ENCODE results near the gene AHSP.
"Not testable (repeated sequence)": the region's sequence is repeated elsewhere in the genome, so short reads cannot be mapped to it uniquely, and the experiment has no call there.

The AHSP gene

DNA sequence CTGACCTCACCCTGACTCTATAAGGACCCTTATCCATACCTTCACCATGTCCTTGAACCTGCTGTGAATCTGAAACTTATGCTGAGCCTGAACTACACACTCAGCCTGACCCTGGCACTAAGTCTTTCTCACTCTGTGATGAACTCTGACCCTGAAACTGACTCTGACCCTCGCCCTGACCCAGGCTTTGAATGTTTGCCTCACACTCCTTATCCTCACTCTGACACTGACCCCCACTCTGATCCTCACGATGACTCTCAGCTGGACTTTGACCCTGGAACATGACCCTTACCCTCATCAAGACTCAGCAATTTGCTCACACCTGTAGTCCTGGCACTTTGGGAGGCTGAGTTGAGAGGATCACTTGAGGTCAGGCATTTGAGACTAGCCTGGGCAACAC lies 4.4 kb downstream of the AHSP start:
- DNase-seq = no peak

DNA sequence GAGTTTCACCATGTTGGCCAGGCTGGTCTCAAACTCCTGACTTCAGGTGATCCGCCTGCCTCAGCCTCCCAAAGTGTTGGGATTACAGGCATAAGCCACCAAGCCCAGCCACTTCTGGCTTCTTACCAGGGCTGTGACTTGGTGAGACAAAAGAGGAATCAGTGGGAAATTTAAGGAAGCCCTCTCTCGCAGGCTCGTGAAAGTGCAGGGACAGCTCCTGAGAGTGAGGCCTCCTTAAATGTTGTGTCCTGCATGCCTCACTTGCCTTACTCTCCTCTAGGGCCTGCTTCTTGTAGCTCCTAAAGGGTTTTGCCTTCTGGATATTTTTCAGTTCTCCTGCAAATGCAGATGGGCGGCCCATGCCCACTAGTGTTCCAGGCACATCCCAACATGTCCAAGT lies 5.2 kb downstream of the AHSP start:
- no peak for DNase-seq

DNA sequence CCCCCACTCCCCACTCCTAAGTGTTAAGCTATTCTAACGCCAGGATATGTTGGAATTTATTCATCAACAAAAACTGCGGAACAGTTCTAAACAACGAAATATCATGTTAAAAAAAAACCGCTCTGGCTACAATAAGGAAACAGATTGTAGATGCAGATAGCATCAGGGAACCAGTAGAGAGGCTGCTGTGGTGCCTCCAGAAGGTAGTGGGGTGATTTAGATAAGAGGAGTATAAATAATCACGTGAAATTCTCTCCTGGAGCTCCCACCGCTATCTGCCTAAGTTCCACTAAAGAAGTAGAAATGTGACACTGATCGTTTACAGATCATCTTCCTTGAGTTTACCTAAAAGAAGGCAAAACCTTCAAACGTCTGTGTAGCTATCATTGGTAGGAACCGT lies 8.0 kb downstream of the AHSP start:
- DNase-seq = no peak

DNA sequence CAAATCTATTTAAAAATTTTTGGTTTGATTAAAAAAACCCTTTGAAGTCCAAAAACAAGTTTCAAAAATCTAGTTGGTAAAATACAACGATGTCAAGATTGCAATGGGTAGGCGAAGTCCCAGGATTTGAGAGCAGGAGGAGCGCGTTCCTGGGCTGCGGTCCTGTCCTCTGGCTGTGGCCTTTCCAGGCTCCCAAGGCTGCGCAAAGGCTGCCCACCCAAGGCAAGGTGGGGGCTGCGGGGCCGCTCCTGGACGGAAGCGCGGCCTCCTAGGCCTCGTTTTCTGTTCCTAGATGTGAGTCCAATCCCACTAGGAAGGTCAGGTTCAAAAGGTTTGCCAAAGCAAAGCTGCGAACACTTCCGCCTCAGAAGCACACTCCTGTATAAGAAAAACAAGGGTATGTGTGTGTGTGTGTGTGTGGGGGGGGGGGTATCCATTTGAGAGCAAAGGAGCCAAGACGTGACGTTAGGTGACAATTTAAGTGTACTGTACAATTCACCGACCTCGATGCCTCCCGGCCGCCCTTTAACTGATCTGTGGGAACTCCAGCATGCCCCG lies 9.2 kb downstream of the AHSP start:
- no peak for DNase-seq

DNA sequence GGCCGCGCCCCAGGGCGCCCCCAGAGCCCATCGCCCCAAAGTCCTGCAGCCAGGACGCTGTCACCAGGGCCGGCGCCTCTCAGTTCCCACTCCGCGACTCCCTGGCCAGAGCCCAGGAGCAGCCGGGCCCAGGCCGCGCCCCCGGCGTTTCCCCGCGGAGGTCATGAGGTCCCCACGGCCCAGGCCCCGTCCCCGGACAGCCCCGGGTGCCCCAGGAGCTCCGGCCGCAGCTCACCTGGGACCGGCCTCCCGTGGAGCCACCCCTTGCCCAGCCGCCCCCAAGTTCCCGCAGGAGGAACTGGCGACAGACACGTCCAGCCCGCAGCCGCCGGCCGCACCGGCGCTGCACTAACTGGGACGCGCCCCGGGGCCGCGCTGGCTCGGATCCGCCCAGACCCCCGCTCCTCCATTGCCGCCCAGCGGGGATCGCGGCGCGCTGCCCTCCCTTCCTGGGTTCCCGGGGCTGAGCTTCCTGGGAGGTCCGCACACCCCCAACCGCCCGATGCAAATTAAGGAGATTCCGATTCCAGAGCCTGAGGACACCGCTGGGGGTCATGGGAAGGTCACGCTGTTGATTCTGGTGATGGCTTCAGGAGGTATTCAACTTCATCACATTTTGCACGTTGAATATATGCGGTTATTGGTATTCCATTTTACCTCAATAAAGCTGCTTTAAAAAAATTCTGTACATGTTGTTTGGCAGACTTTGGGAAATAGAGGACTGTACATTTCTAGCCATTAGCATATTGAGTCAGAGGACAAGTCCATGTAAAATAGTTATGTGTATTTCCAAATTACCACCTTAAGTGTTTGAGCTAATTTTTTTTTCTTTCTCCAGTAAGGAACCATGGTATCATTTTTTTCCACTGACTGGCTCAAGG lies 9.9 kb downstream of the AHSP start:
- no peak for DNase-seq

DNA sequence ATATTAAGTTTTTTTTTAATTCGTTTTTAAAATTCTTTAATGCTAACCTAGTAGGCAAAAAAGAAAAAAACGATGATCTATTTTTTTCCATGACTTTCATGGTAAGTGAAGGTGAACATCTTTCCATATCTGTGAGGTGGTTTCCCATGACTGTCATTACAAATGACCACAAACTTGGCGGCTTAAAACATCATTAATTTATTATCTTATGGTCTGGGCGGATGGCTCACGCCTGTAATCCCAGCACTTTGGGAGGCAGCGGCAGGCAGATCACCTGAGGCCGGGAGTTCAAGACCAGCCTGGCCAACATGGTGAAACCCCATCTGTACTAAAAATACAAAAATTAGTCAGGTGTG lies 10.5 kb downstream of the AHSP start:
- not testable (repeated sequence) for DNase-seq

DNA sequence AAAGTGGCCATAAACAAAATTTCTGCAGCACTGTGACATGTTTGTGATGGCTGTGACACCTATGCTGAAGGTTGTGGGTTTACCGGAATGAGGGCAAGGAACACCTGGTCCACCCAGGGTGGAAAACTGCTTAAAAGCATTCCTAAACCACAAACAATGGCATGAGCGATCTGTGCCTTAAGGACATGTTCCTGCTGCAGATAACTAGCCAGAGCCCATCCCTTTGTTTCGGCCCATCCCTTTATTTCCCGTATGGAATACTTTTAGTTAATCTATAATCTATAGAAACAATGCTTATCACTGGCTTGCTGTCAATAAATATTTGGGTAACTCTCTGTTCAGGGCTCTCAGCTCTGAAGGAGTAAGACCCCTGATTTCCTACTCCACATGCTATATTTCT lies 12.1 kb downstream of the AHSP start:
- not testable (repeated sequence) for DNase-seq

DNA sequence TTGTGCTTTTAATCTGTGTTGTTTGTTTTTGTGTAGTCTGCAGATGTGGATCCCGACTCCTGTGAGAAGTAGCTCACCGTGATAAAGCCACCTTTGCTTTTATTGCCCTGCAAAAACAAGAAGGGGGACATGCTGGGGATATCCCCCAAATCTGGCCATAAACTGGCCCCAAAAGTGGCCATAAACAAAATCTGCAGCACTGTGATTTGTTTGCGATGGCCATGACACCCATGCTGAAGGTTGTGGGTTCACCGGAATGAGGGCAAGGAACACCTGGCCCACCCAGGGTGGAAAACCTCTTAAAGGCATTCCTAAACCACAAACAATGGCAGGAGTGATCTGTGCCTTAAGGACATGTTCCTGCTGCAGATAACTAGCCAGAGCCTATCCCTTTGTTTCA lies 15.1 kb downstream of the AHSP start:
- DNase-seq = no peak

DNA sequence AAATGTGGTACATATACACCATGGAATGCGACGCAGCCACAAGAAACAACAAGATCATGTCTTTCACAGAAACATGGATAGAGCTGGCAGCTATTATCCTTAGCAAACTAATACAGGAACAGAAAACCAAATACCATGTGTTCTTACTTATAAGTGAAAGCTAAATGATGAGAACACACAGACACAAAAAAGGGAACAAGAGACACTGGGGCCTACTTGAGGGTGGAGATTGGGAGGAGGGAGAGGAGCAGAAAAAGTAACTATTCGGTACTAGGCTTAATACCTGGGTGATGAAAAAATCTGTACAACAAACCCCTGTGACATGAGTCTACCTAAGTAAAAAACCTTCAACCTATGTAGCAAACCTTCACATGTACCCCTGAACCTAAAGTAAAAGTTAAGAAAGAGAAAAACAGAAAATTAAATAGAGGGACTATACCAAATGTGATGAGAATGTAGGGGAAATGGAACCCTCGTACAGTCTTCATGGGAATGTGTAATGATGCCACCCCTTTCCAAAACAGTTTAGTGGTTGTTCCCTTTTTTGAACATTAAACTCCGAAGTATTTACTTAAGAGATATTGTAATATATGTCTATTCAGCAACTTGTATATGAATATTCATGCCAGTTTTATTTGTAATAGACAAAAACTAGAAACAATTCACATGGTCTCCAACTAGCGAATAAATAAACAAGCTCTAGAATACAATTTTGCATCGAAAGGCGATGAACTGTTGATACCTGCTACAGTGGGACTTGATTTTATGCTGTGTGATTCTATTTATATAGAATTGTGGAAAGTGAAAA lies 33.9 kb downstream of the AHSP start:
- DNase-seq = no peak

DNA sequence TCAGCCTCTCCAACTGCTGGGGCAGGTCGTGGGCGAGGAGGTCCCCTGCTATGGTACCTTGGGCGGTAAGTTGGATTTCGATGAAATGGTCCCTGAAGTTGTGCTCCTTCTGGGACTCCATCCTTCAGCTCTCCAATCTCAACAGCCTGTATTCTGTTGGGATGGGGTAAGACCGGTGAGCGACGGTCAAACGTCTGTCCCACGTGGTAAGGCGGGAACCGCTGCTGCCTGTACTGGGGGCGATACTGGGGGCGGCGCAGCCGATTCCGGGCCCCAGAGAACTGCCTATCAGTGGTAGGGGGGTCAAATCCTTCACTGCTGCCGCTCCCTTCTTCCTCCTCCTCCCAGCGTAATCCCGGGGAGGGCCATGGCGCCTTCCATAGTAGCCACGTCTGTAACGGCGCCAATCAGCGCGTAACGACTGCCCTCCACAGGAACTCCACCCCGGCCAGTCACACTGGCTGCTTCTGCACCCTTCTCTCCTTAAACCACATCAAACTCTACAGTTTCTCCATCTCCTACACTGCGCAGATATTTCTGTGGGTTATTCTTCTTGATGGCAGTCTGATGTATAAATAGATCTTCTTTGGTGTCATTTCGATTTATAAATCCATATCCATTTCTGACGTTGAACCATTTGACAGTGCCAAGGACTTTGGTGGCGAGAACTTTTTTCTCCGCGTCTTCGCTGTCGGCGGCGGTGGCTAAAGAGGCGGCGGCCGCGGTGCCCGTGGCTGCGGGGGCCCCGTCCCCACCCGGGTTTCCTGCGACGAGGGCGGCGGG lies 41.1 kb downstream of the AHSP start:
- DNase-seq = no peak

DNA sequence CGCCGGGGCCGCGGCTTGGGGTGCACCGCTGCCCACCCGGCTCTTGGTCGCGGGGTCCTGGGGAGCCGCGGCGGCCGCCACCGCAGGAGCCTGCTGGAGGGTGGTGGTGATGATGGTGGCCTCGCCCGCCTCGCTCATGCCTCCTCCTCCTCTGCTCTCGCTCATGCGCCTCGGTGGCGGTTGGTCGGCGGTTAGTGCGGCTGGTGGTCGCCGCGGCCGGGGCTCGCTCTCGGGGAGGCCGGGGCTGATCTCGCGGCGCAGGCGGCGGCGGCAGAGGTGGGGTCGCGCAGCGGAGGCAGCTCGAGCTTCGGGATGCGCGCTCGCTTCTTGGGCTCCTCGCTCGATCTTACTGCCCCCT lies 41.6 kb downstream of the AHSP start:
- DNase-seq = no peak

DNA sequence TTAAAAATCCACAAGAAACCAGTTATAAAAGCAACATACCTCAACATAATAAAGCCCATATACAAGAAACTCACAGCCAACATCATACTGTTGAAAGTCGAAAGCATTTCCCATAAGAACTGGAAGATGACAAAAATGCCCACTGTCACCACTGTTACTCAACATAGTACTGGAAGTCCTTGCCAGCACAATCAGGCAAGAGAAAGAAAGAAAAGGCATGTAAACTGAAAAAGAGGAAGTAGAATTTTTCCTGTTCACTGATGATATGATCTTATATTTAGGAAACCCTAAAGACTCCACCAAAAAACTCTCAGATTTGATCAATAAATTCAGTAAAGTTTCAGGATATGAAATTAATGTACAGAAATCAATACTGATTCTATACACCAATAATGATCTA lies 45.1 kb downstream of the AHSP start:
- DNase-seq = no peak

DNA sequence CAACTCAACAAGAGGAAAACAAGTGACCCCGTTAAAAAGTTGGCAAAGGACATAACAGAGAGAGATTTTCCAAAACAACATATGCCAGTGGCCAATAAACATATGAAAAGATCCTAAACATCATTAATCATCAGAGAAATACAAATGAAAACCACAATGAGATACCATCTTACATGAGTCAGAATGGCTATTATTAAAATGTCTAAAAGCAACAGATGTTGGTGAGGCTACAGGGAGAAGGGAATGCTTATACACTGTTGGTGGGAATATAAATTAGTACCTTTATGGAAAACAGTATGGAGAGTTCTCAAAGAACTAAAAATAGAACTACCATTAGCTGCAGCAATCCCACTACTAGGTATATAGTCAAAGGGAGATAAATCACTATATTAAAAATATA lies 46.5 kb downstream of the AHSP start:
- not testable (repeated sequence) for DNase-seq

DNA sequence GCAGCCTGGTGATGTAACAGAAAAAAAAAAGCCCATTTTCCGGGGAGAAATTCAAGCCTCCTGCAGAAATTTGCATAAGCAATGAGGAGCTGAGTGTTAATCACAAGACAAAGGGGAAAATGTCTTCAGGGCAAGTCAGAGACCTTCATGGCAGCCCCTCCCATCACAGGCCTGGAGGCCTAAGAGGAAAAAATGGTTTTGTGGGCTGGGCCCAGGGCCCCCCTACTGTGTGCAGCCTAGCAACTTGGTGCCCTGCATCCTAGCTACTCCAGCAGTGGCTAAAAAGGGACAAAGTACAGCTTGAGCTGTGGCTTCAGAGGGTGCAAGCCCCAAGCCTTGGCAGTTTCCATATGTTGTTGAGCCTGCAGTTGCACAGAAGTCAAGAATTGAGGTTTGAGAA lies 49.7 kb downstream of the AHSP start:
- DNase-seq = no peak
